Measurements from ENCODE around the gene HDGFL2.

DNA sequence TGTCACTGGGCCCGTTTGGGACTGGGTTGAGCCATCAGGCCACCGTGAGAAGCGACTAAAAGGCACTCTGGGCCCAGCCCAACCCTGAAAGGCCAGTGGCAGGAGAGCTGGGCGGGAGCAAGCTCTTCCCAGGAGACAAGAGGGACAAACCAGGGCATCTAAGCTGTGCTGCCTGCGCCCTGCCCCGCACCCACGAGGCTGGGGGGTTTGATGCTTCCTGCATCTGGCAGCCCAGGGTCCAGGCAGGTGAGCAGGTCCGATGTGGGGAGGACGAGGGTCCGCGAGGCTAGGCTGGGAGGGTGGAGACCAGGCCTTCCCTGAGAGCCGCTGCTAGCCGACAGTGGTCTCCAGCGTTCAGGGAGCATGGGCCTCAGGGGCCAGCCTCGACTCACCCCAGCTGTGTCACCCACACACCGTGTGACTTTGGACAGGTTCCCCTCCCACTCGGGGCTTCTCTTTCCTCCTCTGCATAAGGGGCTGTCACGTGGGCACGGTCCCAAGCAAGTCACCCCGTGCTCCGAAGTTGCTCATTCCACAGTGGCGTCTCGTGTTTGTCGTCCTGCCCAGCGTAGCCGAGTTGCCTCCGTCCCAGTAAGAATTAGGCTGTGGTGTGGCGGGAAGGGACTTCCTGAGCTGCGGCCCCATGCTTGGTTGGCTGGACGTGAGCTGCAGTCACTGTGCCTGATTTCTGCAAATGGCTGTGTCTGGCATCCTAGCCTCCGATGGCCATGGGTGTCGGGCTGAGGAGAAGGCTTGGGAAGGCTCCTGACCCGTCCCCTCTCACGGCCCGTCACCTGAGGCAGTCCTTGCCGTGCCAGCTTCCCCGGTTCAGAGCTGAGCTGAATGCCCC is 30.4 kb downstream of the HDGFL2 start:
- TF ChIP-seq POLR2A (IDR thresholded peaks at IDR 0.05; ENCODE audit: low read depth, low read length) = no peak
- no peak for TF ChIP-seq TAF1 (IDR thresholded peaks at IDR 0.05; ENCODE audit: low read depth, low read length)

Data from GM12891 (cell line).